NCI-H1092 treated with DMSO at 0.1 percent for 48 hours (cell line): ENCODE measurements around the gene SLC25A26.

Source experiments
- DNase-seq: peaks from one replicate; lab custom pipeline; 2025; lab: John Stamatoyannopoulos, UW

Gene SLC25A26

DNA sequence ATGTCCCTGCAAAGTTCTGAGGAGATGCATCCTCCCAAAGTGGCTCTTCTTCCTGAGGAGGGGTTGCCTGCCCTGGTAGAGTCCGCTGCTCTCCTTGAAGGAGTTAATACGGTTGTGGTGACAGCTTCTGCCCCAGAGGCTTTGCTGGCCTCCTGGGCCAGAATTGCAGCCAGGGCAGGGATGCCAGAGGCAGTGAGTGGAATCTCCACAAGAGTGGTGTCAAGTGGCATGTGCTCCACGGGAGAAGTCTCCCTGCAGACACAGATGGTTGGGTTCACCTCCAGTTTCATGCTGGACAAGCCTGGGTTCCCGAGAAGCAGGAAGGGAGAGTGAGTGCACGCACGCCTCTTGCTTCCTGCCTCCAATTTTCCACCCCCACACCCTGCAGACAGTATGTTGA is 105.5 kb downstream of the SLC25A26 start:
- DNase-seq, result no peak

DNA sequence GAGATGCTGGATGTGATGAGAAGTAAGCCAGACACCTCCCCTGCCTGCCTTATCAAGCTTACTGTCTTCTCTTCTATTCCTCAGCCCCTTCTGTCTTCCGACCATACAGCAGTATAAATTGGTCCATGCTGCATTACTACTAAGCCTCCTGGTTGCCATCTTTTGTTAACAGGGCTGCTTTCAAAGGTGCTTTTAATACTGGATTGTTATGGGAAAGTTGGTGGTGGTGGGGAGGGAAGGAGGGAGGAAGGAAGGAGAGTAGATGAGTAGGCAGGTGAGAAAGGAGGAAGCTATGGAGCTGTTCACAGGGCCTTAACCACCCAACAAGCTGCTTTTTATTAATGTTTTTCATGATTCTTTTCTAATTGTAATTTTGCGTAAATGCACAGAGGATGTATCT is 114.9 kb downstream of the SLC25A26 start:
- DNase-seq, result no peak

DNA sequence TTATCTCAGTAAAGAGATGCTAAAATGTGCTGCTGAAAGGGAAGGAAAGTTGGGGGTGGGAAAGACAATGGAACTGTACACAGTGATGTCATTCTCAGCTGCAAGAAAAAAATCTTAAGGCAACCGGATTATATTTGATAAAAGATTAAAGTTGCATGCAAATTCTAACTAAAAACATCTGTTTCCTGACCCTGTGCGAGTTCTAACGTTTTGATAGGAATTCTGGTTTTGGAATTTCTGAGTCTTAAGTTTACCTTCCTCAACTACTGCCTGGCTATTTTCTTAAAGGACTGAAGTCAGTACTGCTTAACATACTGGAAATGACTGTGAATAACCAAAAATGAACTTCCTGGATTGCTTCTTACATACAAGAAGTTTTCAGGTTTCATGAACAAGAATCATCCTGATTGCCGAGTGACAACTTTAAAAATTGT is 115.5 kb downstream of the SLC25A26 start:
- no peak for DNase-seq

DNA sequence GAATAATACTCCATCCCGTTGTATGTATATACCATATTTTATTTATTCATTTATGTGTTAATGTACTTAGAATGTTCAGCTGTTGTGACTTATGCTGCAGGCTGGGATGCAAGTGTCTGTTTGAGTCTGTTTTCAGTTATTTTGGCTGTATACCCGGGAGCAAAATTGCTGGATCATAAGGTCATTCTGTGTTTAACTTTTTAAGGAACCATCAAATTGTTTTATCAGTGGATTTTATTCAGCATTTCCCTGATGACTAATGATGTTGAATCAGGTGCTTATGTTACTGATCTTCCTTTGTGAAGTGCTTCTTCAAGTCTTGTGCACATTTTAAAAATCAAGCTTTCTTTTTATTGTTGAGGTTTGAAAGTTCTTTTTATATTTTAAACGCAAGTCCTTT is 118.1 kb downstream of the SLC25A26 start:
- DNase-seq, result no peak

DNA sequence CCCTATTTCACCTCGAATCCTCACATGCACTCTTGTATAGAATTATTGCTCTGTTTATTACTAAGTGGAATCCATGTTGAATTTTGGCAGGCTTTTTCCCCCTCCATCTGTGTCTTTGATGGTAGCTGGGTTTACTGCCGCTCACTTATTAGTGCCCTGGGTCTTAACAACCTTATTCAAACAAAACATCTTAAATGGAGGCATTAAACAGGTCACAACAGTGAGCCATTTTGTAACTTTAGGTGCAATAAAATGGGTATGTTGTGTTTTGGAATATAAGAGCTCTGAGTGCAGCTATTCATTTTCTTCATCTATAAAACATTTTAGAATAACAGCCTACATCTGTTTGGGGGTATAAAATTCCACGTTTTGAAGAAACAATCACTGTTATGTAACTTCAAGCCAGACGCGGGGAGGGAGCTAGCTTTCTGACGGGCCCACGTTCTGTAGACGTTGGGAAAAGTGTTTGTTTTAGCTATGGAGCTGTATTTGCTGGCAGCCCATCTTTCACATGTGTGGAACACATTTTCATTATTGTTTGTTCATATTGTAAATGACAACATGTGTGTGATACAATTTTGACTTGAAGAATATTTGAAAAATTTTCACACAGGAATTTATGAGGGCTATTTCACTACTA is 122.0 kb downstream of the SLC25A26 start:
- DNase-seq, result peak; percentile 14

DNA sequence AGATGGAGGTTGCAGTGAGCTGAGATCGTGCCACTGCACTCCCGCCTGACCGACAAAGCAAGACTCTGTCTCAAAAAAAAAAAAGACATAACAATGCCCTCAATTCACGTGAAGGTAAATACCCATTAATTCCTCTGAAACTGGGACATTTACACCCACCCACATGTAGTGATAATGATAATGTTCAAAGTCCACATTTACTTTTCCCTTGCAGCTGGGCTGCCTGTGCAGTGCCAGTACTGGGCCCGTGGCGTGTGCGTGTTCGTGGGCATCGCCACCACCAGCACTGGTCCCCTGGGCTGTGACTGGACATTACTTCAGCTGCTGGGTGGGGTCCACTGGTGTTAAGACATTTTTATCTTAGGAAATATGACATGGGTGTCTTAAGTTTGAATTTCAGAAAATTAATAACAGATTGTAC is 123.6 kb downstream of the SLC25A26 start:
- DNase-seq, result no peak

DNA sequence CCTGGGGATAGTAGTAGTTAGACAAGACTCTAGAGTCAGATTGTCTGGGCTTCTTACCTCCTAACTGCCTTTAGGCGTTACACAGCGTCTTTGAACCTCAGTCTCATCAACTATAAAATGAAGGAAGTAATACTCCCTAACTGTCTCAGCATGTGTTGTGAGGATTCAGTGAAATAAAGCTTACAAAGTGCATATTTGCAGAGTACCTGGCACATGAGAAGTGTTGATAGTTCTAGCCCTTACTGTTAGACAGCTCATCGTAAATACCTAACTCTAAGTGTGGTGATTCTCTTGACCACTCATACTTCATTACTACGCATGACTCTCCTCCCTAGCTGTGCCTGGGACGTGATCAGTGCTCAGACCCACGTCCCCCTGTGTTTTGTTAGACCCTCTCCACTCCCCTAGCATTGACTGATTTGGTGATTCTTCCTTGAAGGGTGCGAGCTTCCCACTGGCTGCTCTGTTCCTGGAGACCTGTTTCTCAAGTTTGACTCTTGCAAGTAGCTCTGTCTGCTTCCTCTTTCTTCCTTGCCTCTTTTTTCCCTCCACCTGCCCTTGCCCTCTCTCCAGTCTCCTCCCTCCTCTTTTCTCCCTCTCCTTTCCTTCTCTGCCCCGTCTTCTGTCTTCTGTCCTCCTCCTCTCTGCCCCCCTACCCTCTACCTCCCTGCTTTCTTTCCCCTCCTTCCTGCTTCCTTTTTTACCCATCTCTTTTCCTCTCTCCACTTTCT is 124.2 kb downstream of the SLC25A26 start:
- no peak for DNase-seq

DNA sequence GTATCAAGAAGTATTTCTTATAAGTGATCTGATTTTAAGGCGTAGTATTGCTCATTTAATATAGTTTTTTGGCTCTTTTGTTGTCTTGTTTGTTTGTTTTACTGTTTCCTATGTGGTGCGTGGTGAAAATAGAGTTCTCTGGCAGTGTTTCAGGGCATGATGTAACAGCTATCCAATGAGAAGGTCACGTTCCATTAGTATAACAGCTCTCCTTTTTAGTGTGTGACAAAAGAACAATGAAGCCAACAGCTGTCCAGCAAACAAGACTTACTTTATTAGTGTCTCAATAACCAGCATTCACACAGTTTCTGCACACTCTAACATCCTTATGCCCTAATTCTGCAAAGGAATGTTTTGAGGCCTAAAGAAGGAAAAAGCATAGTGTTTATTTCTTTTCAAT is 127.9 kb downstream of the SLC25A26 start:
- no peak for DNase-seq

DNA sequence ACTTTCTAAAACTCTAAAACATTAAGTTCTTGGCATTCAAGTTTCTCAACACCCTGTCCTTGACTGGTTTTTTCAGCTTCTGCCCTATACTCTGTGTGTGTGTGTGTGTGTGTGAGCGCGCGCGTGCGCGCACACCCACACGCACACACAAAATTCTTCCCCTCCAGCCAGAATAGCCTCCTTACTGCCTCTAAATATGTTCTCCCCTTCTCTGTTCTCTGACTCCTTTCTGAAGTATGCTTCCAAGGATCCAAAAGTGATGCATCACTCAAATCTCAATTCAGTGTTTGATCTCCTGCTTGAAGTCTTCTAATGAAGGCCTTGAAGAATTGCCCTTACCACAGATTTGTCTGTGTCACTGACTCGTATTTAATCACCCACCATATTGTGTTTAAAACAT is 129.8 kb downstream of the SLC25A26 start:
- DNase-seq, result no peak

DNA sequence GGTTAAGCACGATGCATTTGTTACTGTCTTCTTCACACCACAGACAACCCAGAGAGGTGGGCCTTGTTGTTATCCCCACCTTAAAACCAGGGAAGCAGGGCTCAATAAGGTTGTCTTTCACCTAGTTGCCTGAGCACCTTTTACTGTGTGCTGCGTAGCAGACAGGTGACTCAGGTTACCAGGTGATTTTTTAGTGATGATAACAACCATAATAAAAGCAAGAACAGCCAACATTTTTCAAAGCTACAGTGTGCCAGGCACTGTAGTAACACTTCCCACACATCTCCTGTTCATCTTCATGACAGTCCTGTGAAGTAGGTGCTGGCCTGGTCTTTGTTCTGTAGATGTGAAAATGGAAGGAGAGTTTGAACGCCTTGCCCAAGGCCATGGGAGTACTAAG is 132.2 kb downstream of the SLC25A26 start:
- no peak for DNase-seq

DNA sequence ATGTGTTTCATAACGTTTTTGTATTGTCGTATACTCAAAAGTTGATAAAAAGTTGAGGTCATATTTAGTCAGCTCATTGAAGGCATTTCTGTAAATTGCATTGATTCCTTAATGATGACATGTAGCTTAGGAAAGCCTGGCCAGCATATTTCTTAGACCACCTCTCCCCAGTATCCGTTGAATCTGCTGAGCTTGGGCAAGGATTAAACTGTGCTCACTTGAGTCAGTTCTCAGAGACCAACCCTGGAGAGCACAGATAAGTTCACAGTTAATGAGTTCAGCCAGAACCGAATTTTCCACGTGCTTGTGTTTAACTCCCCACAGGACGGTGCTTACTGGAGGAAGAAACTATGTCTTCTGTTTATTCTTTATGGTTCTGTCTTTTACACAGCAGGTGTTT is 132.7 kb downstream of the SLC25A26 start:
- no peak for DNase-seq

DNA sequence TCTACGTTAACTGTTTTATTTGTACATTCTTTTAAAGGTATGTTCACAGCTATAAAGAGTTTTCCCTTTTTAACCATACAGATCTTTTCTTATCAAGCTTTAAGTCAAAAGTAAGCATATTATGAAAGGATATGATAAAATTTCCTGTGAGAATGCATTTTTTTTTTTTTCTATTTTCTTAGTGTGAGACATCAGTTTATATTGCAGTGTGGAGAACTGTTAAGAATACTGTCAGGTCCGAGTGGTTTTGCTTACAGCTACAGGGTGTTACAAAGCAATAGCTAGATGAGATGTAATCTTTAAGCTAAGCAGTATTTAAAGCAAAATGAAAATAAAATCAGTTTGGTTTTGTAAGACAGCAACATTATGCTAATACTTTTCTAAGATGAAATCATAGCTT is 133.2 kb downstream of the SLC25A26 start:
- no peak for DNase-seq

DNA sequence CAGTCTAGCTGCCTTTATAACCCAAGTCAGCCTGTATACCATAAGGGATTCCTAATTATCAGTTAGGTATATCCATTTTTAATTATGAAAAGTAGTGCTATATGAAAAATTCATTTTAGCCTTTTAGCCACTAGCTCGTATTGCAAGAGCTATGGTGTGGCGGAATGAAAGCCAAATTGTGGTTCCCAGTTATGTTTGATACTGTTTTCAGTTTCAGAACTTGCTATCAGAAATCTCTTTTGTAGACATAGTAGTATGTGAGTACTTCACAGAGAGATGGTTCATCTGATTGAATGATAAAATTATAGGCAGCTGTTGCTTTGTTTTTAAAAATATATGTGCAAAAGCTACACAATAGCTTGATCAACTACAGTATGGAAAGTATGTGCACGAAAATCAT is 134.6 kb downstream of the SLC25A26 start:
- no peak for DNase-seq

DNA sequence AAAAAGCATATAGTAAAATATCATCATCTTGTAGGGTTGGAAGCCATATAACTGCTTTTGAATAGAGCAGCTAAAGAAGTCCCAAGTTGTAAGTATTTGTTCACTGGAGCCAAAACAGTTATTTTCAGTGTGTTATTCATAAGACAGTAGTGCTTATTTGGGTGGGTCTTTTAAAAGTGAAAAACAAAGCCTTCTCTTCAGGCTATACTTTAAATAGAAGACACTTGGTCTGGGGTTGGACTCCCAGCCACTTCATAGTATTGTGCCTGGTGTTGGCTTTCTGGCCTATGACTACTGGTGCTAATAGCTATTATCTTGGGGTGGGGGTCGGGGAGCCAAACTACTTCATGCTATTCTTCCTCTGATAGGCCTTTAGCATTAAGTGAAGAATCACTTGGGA is 135.2 kb downstream of the SLC25A26 start:
- DNase-seq, result no peak

DNA sequence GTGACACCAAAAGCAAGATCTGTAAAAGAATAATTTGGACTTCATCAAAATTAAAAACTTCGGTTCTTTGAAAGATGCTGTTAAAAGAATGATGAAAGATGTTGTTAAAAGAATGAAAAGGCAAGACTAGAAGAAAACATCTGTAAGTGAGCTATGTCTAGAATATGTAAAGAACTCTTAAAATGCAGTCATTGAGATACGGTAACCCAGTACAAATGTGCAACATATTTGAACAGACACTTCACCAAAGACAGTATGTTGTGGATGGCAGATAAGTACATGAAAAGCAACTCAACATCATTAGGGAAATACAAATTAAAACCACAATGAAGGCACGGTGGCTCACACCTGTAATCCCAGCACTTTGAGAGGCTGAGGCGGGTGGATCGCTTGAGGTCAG is 140.6 kb downstream of the SLC25A26 start:
- DNase-seq, result no peak

DNA sequence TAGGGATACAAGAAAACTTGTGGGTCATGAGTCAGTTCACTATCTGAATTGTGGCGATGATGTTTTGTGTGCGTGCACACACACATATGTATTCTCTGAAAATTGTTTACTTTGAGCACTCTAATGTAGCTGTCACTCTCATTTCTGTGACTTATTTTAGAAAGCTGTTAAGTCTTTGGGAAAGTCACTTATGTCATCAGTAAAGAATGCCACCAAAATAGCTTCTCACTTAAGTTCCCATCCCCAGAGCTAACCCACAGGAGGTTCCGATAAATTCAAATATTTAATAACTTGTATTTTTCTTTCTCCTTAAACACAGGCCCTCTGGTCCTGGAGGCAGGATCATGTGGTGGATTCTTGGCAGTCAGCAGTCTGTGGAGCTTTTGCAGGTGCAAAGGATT is 141.7 kb downstream of the SLC25A26 start:
- no peak for DNase-seq

DNA sequence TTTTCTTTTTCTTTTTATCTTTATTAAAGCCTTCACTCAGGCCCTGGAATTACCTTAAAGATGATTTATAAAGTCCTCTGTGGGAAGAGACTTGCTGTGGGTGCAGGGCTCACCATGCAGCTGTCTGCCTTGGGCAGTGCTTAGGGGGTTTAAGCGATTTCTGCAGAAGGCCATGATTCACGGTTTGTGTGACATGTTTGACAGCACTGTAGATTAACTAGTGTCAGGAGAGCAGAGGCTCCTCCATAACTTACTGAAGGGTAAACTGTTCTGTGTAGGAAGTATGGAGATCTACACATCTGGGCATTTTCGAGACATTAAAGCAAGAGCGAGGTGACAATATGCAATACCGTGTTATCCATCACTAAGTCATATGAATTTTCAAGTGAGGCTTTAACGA is 142.3 kb downstream of the SLC25A26 start:
- DNase-seq, result no peak

DNA sequence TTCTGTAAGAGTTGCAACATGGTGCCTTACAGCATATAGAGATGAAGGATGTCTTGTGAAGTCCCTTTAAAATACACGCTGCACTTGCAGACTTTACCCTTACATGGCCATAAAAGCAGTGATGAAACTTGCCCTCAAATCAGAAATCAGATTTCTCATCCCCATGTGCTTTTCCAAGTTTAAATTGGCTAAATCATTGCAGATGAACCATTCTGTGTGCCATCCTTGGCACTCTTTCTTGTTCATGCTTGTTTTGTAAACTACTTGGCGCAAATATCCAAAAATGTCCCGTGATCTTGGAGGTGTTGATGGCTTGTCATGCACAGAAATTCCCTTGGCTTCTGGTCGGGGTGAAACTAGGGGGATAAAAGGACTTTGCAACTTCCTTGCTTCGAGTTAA is 144.3 kb downstream of the SLC25A26 start:
- no peak for DNase-seq

DNA sequence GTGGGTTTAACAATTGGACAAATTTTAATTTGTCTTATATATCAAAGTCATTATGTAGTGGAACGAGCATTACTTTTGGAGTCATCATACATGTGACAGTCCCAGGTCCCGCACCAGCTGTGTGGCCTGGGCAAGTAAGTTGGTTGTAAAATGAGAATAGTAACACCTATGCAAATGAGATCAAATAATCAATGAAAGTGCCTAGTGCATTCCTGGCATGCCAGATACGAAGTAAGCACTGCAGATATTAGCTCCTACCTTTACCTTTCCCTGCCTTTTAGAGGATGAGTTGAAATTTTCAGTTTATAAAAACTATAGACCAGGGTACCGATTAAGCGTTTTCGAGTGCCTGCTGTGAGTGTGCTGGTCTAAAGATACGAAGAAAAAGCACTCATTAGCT is 145.9 kb downstream of the SLC25A26 start:
- DNase-seq, result no peak

DNA sequence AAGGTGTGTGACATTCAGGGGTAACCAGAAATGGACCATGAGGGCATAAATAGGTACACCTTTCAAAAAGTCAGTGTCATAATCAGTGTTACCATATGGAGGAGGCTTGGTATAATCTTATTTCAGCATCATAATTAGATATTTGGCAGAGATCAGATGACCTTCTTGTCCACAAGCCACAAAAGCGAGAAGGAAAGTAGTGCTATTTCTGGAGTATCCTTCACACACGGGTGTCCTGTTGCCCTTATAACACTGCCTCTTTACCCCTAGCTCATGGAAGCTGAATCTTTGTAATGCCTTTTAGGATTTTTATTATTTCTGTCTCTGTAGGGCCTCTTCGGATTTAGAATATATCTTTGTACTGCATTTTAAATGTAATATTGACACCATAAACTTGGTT is 147.2 kb downstream of the SLC25A26 start:
- no peak for DNase-seq

DNA sequence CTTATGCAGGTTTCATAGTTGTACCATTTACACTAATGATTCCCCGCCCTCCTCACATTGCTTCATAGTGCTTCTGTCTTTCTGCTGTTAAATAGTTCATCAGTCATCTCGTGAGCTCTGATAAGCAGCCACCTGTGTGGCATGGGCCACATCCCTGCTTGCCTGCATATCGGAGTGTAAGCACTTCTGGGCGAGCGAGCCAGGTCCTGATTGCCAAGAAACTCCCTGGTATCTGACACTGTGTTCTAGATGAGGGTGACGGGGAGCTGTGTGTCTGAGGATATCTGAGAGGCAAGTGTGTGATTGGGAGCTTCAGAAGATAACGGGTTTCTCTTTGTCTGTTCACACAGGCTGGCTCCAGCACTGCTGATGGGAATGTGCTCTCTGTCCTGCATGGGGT is 149.4 kb downstream of the SLC25A26 start:
- no peak for DNase-seq

DNA sequence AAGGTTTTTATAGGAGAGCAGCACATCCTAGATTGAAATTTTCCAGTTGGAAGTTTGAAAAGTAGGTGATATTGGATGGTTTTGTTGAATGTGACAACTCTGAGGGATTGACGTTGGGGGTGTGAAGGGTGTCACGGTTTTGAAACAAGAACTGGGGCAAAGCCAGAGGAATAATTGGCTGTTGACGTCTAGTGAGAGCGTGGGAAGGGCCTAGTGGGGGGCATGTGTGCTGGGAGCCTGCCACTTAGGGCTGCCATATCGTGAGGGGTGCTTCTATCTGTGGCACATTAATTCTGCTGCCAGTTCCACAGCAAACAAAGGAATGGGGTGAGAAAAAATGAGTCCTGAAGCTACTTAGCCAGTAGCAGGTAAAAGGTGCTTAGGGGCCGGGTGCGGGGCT is 150.6 kb downstream of the SLC25A26 start:
- DNase-seq, result no peak

DNA sequence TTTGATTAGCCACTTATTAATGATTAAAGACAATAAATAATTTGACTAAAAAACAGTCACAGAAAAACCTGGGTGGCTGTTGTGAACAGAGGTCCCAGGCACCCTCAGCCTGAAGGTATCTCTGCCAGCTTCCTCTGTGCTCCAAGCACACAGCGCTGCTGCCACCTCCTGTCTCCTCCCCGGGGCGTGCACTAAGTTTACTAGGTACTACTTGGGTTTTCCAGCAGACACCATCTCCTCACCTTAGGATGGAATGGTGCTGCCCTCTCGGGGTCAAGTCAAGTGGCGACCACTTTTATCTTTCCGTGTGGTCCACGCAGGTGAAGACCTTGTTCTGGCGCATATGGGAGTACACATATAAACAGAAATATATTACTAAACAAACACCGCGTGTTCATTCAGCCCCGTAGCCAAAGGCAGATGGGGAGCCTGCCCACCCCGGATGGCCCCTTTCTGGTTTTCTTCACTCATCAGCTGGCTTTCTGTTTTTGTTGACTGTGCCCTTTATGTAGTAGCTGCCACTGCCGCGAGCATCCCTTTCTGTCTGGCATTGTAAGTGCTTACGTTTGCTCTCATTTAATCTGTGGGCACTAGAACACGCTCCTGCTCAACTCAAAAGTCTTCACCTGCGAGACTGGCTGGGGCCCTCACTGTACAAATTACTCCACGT is 152.0 kb downstream of the SLC25A26 start:
- DNase-seq, result peak; percentile 65
